Endothelial cell of umbilical vein (primary cell): ENCODE results near the gene SCN2B. TPM values are rescaled to one million over a fixed set of nuclear protein-coding genes. Genes with fewer than 3 reads are reported as not detected.

Experiments
- BruUV-seq: library from RNA; stranded (reverse); fragments of 400-500 nt; replicated peaks from 2 replicates; lab custom pipeline; 2021; lab: Mats Ljungman, UMichigan
- CTCF ChIA-PET: fragments of 300-600, 350-600 bp; sonication (Branson Sonifier 250); formaldehyde crosslinking; loops from one replicate; lab custom pipeline; 2021; ENCODE audit warnings: antibody characterized with exemption, inconsistent platforms; lab: Charles Lee
- POLR2A ChIA-PET: fragments of 300-600, 350-600 bp; sonication (Branson Sonifier 250); formaldehyde crosslinking; loops from one replicate; lab custom pipeline; 2021; ENCODE audit warnings: antibody characterized with exemption, inconsistent platforms; lab: Charles Lee
- DNase-seq: peaks from one replicate; pipeline ENCODE4 v3.0.0-alpha.2; 2011; ENCODE audit warnings: low read depth, low spot score
- FAIRE-seq: peaks from 2 replicates; lab custom pipeline; 2011; peaks lifted over from hg19 to GRCh38; lab: Jason Lieb, UNC
- H2AFZ ChIP-seq: 2 replicates; pipeline ENCODE4 v1.6.0; 2012; ENCODE audit warnings: low read depth, low read length, control low read depth, inconsistent platforms
- H3K27ac ChIP-seq: 2 replicates; pipeline ENCODE4 v1.5.1; 2011; ENCODE audit warnings: low read depth, mild to moderate bottlenecking, control low read depth, low read length, moderate library complexity; ENCODE audit not compliant: insufficient read depth
- H3K27me3 ChIP-seq, 2 experiments: 2 replicates each; pipeline versions ENCODE4 v1.6.0 to v1.6.1; 2011; ENCODE audit warnings: low read length in 2 of 2, mixed read lengths in 1 of 2; ENCODE audit not compliant: control insufficient read depth in 2 of 2, insufficient read depth in 2 of 2
- H3K36me3 ChIP-seq, 2 experiments: 2 replicates in 1 of 2; 3 replicates in 1 of 2; pipeline ENCODE4 v1.5.1; 2011; ENCODE audit warnings: low read length in 2 of 2, mild to moderate bottlenecking in 1 of 2, moderate library complexity in 1 of 2; ENCODE audit not compliant: control insufficient read depth in 2 of 2, insufficient read depth in 2 of 2; ENCODE audit errors: extremely low read depth in 1 of 2
- H3K4me1 ChIP-seq: 3 replicates; pipeline ENCODE4 v1.5.1; 2011; ENCODE audit warnings: mild to moderate bottlenecking, low read length; ENCODE audit not compliant: control insufficient read depth, insufficient read depth; ENCODE audit errors: extremely low read depth
- H3K4me2 ChIP-seq: 2 replicates; pipeline ENCODE4 v1.6.1; 2011; ENCODE audit warnings: low read length, control low read depth, mixed read lengths; ENCODE audit not compliant: insufficient read depth
- H3K4me3 ChIP-seq, 3 experiments: fragments of 200-600 bp in 1 of 3; sonication (generic), shearing (Covaris generic) in 1 of 3; replicated peaks in 1 of 3; 2 replicates each; pipeline ENCODE4 v1.5.1; 2011 to 2016; ENCODE audit warnings: control low read depth in 3 of 3, low read length in 3 of 3, mild to moderate bottlenecking in 2 of 3, inconsistent platforms in 1 of 3, low read depth in 1 of 3, moderate library complexity in 1 of 3; ENCODE audit not compliant: insufficient read depth in 1 of 3
- H3K79me2 ChIP-seq: 2 replicates; pipeline ENCODE4 v1.6.0; 2012; ENCODE audit warnings: low read length, inconsistent platforms; ENCODE audit not compliant: control insufficient read depth, insufficient read depth
- H3K9ac ChIP-seq: replicated peaks from 2 replicates; pipeline ENCODE3; 2011; ENCODE audit warnings: low read length, control low read depth; ENCODE audit not compliant: insufficient read depth; ENCODE audit errors: extremely low read depth
- H3K9me1 ChIP-seq: replicated peaks from 3 replicates; pipeline ENCODE4 v1.6.0; 2011; ENCODE audit warnings: mild to moderate bottlenecking, low read length; ENCODE audit not compliant: control insufficient read depth, insufficient read depth; ENCODE audit errors: extremely low read depth
- H3K9me3 ChIP-seq: replicated peaks from 2 replicates; pipeline ENCODE4 v1.5.1; 2012; ENCODE audit warnings: low read length, inconsistent platforms; ENCODE audit not compliant: control insufficient read depth, insufficient read depth
- H4K20me1 ChIP-seq: replicated peaks from 2 replicates; pipeline ENCODE3; 2011; ENCODE audit warnings: mild to moderate bottlenecking, low read length; ENCODE audit not compliant: control insufficient read depth, insufficient read depth; ENCODE audit errors: extremely low read depth
- CTCF ChIP-seq, 2 donors: IDR thresholded peaks; 1 replicate in 1 of 2; 2 replicates in 1 of 2; pipeline ENCODE4 v1.5.1; 2011; ENCODE audit warnings: low read length in 2 of 2, mild to moderate bottlenecking in 2 of 2, moderate library complexity in 2 of 2, control low read depth in 1 of 2, inconsistent platforms in 1 of 2, low read depth in 1 of 2; ENCODE audit not compliant: insufficient read depth in 1 of 2; ENCODE audit errors: extremely low read depth in 1 of 2
- EZH2 ChIP-seq: IDR thresholded peaks from 2 replicates; pipeline ENCODE4 v1.6.1; 2012; ENCODE audit warnings: borderline replicate concordance, low read depth, mild to moderate bottlenecking, moderate library complexity, low read length, inconsistent platforms; ENCODE audit not compliant: severe bottlenecking
- FOS ChIP-seq: IDR thresholded peaks from 2 replicates; pipeline ENCODE4 v1.6.1; 2011; ENCODE audit warnings: mild to moderate bottlenecking, low read length, moderate library complexity, borderline replicate concordance; ENCODE audit not compliant: insufficient read depth
- GATA2 ChIP-seq: IDR thresholded peaks from 2 replicates; pipeline ENCODE4 v1.7.0; 2011; ENCODE audit warnings: low read depth, mild to moderate bottlenecking, moderate library complexity, mixed read lengths, low read length; ENCODE audit not compliant: insufficient read length, insufficient read depth
- JUN ChIP-seq: IDR thresholded peaks from 2 replicates; pipeline ENCODE4 v1.6.1; 2011; ENCODE audit warnings: borderline replicate concordance, low read depth; ENCODE audit not compliant: insufficient read length, insufficient read depth
- MYC ChIP-seq: IDR thresholded peaks from one replicate; pipeline ENCODE4 v1.6.1; 2011; ENCODE audit warnings: mild to moderate bottlenecking, low read depth, low read length
- POLR2A ChIP-seq: IDR thresholded peaks from 2 replicates; pipeline ENCODE4 v1.6.1; 2012; ENCODE audit warnings: low read depth, mild to moderate bottlenecking, control low read depth, low read length
- POLR2AphosphoS5 ChIP-seq: IDR thresholded peaks from 2 replicates; pipeline ENCODE4 v1.6.1; 2012; ENCODE audit warnings: low read depth, mild to moderate bottlenecking, control low read depth, low read length, moderate library complexity; ENCODE audit not compliant: insufficient read depth
- dilution Hi-C: fragments of 300-500 bp; cut with MboI; formaldehyde crosslinking; loops from one replicate; pipeline ENCODE4 v1.15.0; 2019; ENCODE audit warnings: low sequenced_read_pairs; ENCODE audit not compliant: extremely low pct_ligation_motif_present
- intact Hi-C: fragments of 100-400 bp; cut with micrococcal nuclease; formaldehyde crosslinking; loops from one replicate; pipeline ENCODE4 v1.10.0; 2022
- polyA plus RNA-seq, 4 experiments: library from polyadenylated mRNA; depleted of rRNA in 3 of 4; stranded (reverse) in 3 of 4; unstranded in 1 of 4; fragments of >200 nt; gene quantifications; 2 replicates each; pipeline versions ENCODE4 v1.2.1 to v1.2.3, GENCODE V29; 2011 to 2012; ENCODE audit warnings: missing spikeins in 1 of 4
- total RNA-seq: library from RNA; stranded (reverse); gene quantifications from 2 replicates; pipeline ENCODE4 v1.2.3, GENCODE V29; 2021
- TF ChIP-seq, protein P1 (sequence below): IDR thresholded peaks from 2 replicates; pipeline ENCODE4 v1.6.1; 2011; ENCODE audit not compliant: insufficient read depth, insufficient read length

Gene SCN2B
- total and polyA plus RNA-seq, 2 donors (not counting 3 experiments of a cell fraction or from before 2014, with no cell fraction given): not detected

DNA sequence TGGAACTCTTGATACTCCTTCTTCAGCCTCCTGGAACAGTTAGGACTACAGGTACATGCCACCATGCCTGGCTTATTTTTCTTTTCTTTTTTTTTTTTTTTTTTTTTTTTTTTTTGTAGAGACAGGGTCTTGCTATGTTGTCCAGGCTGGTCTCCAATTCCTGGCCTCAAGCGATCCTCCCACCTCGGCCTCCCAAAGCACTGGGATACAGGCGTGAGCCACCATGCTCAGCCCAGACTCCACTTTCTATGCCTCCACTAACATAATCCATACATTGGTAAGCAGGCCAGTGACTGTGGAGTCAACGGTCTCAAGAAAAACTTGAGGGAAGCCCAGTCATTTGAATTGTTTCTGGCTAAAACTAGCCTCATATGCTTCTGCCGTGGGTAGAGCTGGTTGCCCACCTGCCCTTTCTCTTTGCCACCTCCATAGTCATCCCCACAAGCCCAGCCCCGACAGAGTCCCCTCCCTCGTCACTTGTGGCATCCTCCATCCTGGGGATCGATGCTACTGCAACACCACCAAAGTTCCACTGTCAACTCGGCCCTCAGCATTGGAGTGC is 2.4 kb downstream of the SCN2B start:
- Histone ChIP-seq H3K9me3 (no peaks in the 10 kb centered on the region), H4K20me1 (no peaks in the 10 kb centered on the region), H3K79me2 (no peaks in the 10 kb centered on the region), H3K4me2 (no peak overlapping the region), H3K9ac (no peak overlapping the region), H3K36me3 (no peaks in the 10 kb centered on the region), H3K27me3 (peaks cover 26 to 28% of the 10 kb centered on the region in 2 experiments), H3K9me1 (no peaks in the 10 kb centered on the region), H3K4me3 (no peak overlapping the region), H3K27ac (no peak overlapping the region), H3K4me1 (no peaks in the 10 kb centered on the region), H2AFZ (no peak overlapping the region)
- intact Hi-C loops: no loop called here
- ChIA-PET CTCF (interaction anchor here (4.7 kb wide), 1 partner anchor 17 kb away, joined by 66 read pairs; no protein-coding TSS in a partner anchor), POLR2A (no interaction called here)
- TF ChIP-seq EZH2 (no peak), MYC (no peak), CTCF (IDR thresholded peaks at IDR 0.05; ENCODE audit: extremely low read depth in 1 of 2, insufficient read depth in 1 of 2, low read depth in 1 of 2, low read length in 2 of 2) (no peak), JUN (no peak), GATA2 (no peak), FOS (no peak), POLR2AphosphoS5 (no peak), POLR2A (no peak)
- TF ChIP-seq, protein P1, sequence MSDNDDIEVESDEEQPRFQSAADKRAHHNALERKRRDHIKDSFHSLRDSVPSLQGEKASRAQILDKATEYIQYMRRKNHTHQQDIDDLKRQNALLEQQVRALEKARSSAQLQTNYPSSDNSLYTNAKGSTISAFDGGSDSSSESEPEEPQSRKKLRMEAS: no peak
- no peak for FAIRE-seq
- dilution Hi-C loops: no loop called here
- BruUV-seq: no TSS peak
- DNase-seq: no peak
